H1 (cell line): ENCODE data around the gene CDH16. TPM values are rescaled to one million over a fixed set of nuclear protein-coding genes. Genes with fewer than 3 reads are reported as not detected.

Experiments
- CTCF ChIA-PET: fragments of 300-600 bp; sonication (Branson Sonifier 250); formaldehyde crosslinking; loops from one replicate; lab custom pipeline; 2021; ENCODE audit not compliant: partially characterized antibody; lab: Charles Lee
- POLR2A ChIA-PET: fragments of 300-600 bp; sonication (Branson Sonifier 250); formaldehyde crosslinking; loops from one replicate; lab custom pipeline; 2021; ENCODE audit warnings: inconsistent platforms; ENCODE audit not compliant: partially characterized antibody; lab: Charles Lee
- DNase-seq, 2 experiments: peaks; one replicate each; pipeline versions ENCODE4 v3.0.0 to v3.0.0-alpha.2; 2010 to 2022; ENCODE audit warnings: low spot score in 2 of 2, low read depth in 1 of 2, mixed read lengths in 1 of 2
- FAIRE-seq: peaks from 2 replicates; lab custom pipeline; 2011; peaks lifted over from hg19 to GRCh38; lab: Jason Lieb, UNC
- H2AFZ ChIP-seq: 2 replicates; pipeline ENCODE4 v1.8.1; 2012; ENCODE audit warnings: low read length, inconsistent platforms
- H2AK5ac ChIP-seq: 2 replicates; pipeline ENCODE4 v1.6.1; 2013; ENCODE audit warnings: low read depth, low read length
- H2BK120ac ChIP-seq: replicated peaks from 2 replicates; pipeline ENCODE3; 2013; ENCODE audit warnings: low read depth, low read length, inconsistent platforms
- H2BK12ac ChIP-seq: 2 replicates; pipeline ENCODE4 v1.6.1; 2013; ENCODE audit warnings: low read depth, low read length
- H2BK15ac ChIP-seq: 2 replicates; pipeline ENCODE4 v1.6.1; 2013; ENCODE audit warnings: low read length
- H2BK20ac ChIP-seq: 2 replicates; pipeline ENCODE4 v1.6.1; 2013; ENCODE audit warnings: low read length
- H2BK5ac ChIP-seq: 2 replicates; pipeline ENCODE4 v1.6.1; 2013; ENCODE audit warnings: low read depth, low read length
- H3K14ac ChIP-seq: 2 replicates; pipeline ENCODE4 v1.6.1; 2013; ENCODE audit warnings: inconsistent platforms; ENCODE audit not compliant: insufficient read length
- H3K18ac ChIP-seq: 2 replicates; pipeline ENCODE4 v1.6.1; 2013; ENCODE audit warnings: low read length; ENCODE audit errors: extremely low read depth
- H3K23ac ChIP-seq: 2 replicates; pipeline ENCODE4 v1.6.1; 2013; ENCODE audit warnings: inconsistent platforms; ENCODE audit not compliant: insufficient read length
- H3K23me2 ChIP-seq: 2 replicates; pipeline ENCODE4 v1.6.1; 2013; ENCODE audit warnings: low read depth, low read length
- H3K27ac ChIP-seq: 2 replicates; pipeline ENCODE4 v1.6.1; 2011; ENCODE audit warnings: low read depth, low read length, inconsistent platforms
- H3K27me3 ChIP-seq, 4 experiments: replicated peaks in 1 of 4; 1 replicate in 1 of 4; 2 replicates in 3 of 4; pipeline versions ENCODE4 v1.6.1 to v1.8.1; 2011 to 2013; ENCODE audit warnings: low read length in 3 of 4, mild to moderate bottlenecking in 3 of 4, inconsistent platforms in 2 of 4, mixed read lengths in 2 of 4, moderate library complexity in 1 of 4; ENCODE audit not compliant: control insufficient read depth in 3 of 4, insufficient read depth in 3 of 4; ENCODE audit errors: extremely low read depth in 1 of 4
- H3K36me3 ChIP-seq, 4 experiments: 2 replicates each; pipeline versions ENCODE4 v1.6.1 to v1.8.1; 2011 to 2013; ENCODE audit warnings: mild to moderate bottlenecking in 4 of 4, low read length in 3 of 4, moderate library complexity in 2 of 4, control low read depth in 1 of 4, inconsistent platforms in 1 of 4; ENCODE audit not compliant: insufficient read depth in 4 of 4, control insufficient read depth in 2 of 4
- H3K4ac ChIP-seq: replicated peaks from 2 replicates; pipeline ENCODE3; 2013; ENCODE audit warnings: low read length, low read depth, mixed read lengths, inconsistent platforms; ENCODE audit not compliant: insufficient read length
- H3K4me1 ChIP-seq, 4 experiments: replicated peaks in 1 of 4; 1 replicate in 1 of 4; 2 replicates in 3 of 4; pipeline versions ENCODE4 v1.6.1 to v1.8.1; 2011 to 2013; ENCODE audit warnings: low read length in 3 of 4, inconsistent platforms in 2 of 4, mixed read lengths in 1 of 4; ENCODE audit not compliant: insufficient read depth in 4 of 4, control insufficient read depth in 3 of 4
- H3K4me2 ChIP-seq, 2 experiments: 2 replicates each; pipeline versions ENCODE4 v1.6.1 to v1.8.1; 2011 to 2013; ENCODE audit warnings: low read depth in 2 of 2, low read length in 2 of 2, control low read depth in 1 of 2, inconsistent platforms in 1 of 2, mild to moderate bottlenecking in 1 of 2; ENCODE audit not compliant: insufficient read depth in 1 of 2
- H3K4me3 ChIP-seq, 4 experiments: fragments of 200-600, 300-600 bp in 1 of 4; sonication (generic), shearing (Covaris generic), sonication (Bioruptor Twin) in 1 of 4; 2 replicates each; pipeline versions ENCODE4 v1.5.1 to v1.8.1; 2011 to 2016; ENCODE audit warnings: low read length in 4 of 4, low read depth in 3 of 4, control low read depth in 2 of 4, inconsistent platforms in 2 of 4, mild to moderate bottlenecking in 2 of 4, mixed read lengths in 1 of 4, moderate library complexity in 1 of 4; ENCODE audit not compliant: insufficient read depth in 2 of 4; ENCODE audit errors: extremely low read depth in 1 of 4
- H3K56ac ChIP-seq: replicated peaks from 2 replicates; pipeline ENCODE3; 2013; ENCODE audit warnings: low read depth, mild to moderate bottlenecking, mixed read lengths, low read length, inconsistent platforms; ENCODE audit not compliant: insufficient read length
- H3K79me1 ChIP-seq: 2 replicates; pipeline ENCODE4 v1.6.1; 2013; ENCODE audit warnings: low read depth, low read length, control low read depth
- H3K79me2 ChIP-seq, 2 experiments: 2 replicates each; pipeline versions ENCODE4 v1.6.1 to v1.8.1; 2012 to 2013; ENCODE audit warnings: low read length in 2 of 2, mild to moderate bottlenecking in 2 of 2, inconsistent platforms in 1 of 2; ENCODE audit not compliant: insufficient read depth in 2 of 2, control insufficient read depth in 1 of 2
- H3K9ac ChIP-seq, 4 experiments: replicated peaks in 1 of 4; 1 replicate in 1 of 4; 2 replicates in 3 of 4; pipeline versions ENCODE4 v1.6.1 to v1.8.1; 2011 to 2013; ENCODE audit warnings: low read depth in 3 of 4, low read length in 3 of 4, control low read depth in 2 of 4, mild to moderate bottlenecking in 2 of 4, moderate library complexity in 2 of 4, inconsistent platforms in 1 of 4; ENCODE audit errors: extremely low read depth in 1 of 4
- H3K9me3 ChIP-seq, 2 experiments: 2 replicates each; pipeline versions ENCODE4 v1.6.1 to v1.8.1; 2012 to 2013; ENCODE audit warnings: mild to moderate bottlenecking in 2 of 2, moderate library complexity in 2 of 2, control low read depth in 1 of 2, inconsistent platforms in 1 of 2, low read depth in 1 of 2, low read length in 1 of 2, mixed read lengths in 1 of 2; ENCODE audit not compliant: insufficient read depth in 2 of 2
- H4K20me1 ChIP-seq, 2 experiments: replicated peaks in 1 of 2; 2 replicates each; pipeline versions ENCODE3 to v1.8.1; 2011 to 2013; ENCODE audit warnings: inconsistent platforms in 2 of 2, low read length in 2 of 2, mild to moderate bottlenecking in 1 of 2; ENCODE audit not compliant: insufficient read depth in 2 of 2, control insufficient read depth in 1 of 2
- H4K5ac ChIP-seq: 2 replicates; pipeline ENCODE4 v1.6.1; 2013; ENCODE audit warnings: low read length, low read depth, mixed read lengths, inconsistent platforms; ENCODE audit not compliant: insufficient read length
- H4K8ac ChIP-seq: 2 replicates; pipeline ENCODE4 v1.8.0; 2013; ENCODE audit warnings: mild to moderate bottlenecking, moderate library complexity, low read length, inconsistent platforms; ENCODE audit not compliant: insufficient read depth; ENCODE audit errors: extremely low read depth
- H4K91ac ChIP-seq: replicated peaks from 2 replicates; pipeline ENCODE3; 2013; ENCODE audit warnings: low read length, mixed read lengths, inconsistent platforms; ENCODE audit not compliant: insufficient read length
- WGBS, 2 experiments: shearing (Covaris generic) in 1 of 2; methylation state at CpG; one replicate each; pipeline versions ENCODE4 v1.1.6 to v1.1.7; 2013 to 2015; ENCODE audit warnings: low lambda C conversion rate in 2 of 2, mixed read lengths in 2 of 2, inconsistent platforms in 1 of 2, low coverage in 1 of 2, missing lambda C conversion rate in 1 of 2; ENCODE audit not compliant: insufficient replicate concordance in 2 of 2, insufficient coverage in 1 of 2, insufficient read length in 1 of 2; ENCODE audit errors: extremely low coverage in 1 of 2, missing lambda C conversion rate in 1 of 2; 5-methylcytosine and 5-hydroxymethylcytosine counted together
- polyA plus RNA-seq, 7 experiments: library from polyadenylated mRNA; depleted of rRNA in 3 of 7; stranded (reverse) in 5 of 7; unstranded in 2 of 7; fragments of >200 nt in 5 of 7; fragments of 200-250 nt in 2 of 7; gene quantifications; 1 replicate in 5 of 7; 2 replicates in 1 of 7; 4 replicates in 1 of 7; pipeline versions ENCODE4 v1.2.1 to v1.2.3, GENCODE V29; 2011 to 2013; ENCODE audit warnings: missing spikeins in 2 of 7, mixed read lengths in 2 of 7
- total RNA-seq: library from RNA; stranded (reverse); fragmentation: NEBNext Ultra II Directional; extraction: Animal tissue kit (Norgen Biotek cat#: 25700); gene quantifications from 2 replicates; pipeline ENCODE4 v1.2.1, GENCODE V29; 2021

CDH16 gene
- total and polyA plus RNA-seq, 2 of the 8 experiments (the other 6 are each of a cell fraction or from before 2014, with no cell fraction given): not detected

- Histone ChIP-seq H3K23me2 (peaks cover 4% of the 10 kb centered on the region; the same call in 1 of the 2 replicates), H3K9ac (no peak overlapping the region), H4K8ac (peak overlapping the region; percentile 22; the same call in 1 of the 2 replicates), H2BK20ac (no peak overlapping the region), H3K4me1 (peaks cover 0 to 8% (median under 1%) of the 10 kb centered on the region in 4 experiments; a peak in 4 of 7 replicates), H4K5ac (no peak overlapping the region), H2AFZ (no peak overlapping the region), H3K23ac (no peak overlapping the region), H3K36me3 (no peaks in the 10 kb centered on the region), H3K4me2 (peak overlapping the region; percentile 40 to 89), H4K91ac (no peak overlapping the region), H2BK15ac (no peak overlapping the region; the same call in 1 of the 2 replicates), H3K4ac (no peak overlapping the region), H3K27ac (no peak overlapping the region), H2BK12ac (no peak overlapping the region), H3K27me3 (peaks cover 14 to 45% (median 37%) of the 10 kb centered on the region in 4 experiments; a peak in 6 of 7 replicates), H2BK5ac (no peak overlapping the region), H3K56ac (no peak overlapping the region), H2AK5ac (no peak overlapping the region), H3K79me2 (no peaks in the 10 kb centered on the region), H2BK120ac (no peak overlapping the region), H3K14ac (no peak overlapping the region), H3K18ac (no peak overlapping the region), H3K9me3 (no peaks in the 10 kb centered on the region), H3K79me1 (peaks cover 2% of the 10 kb centered on the region; the same call in 1 of the 2 replicates), H4K20me1 (no peaks in the 10 kb centered on the region), H3K4me3 (peak overlapping the region; percentile 28 to 67 (median 40))
- DNase-seq (peak in 1 of 2 experiments; percentile 88), FAIRE-seq (no peak)
- ChIA-PET CTCF (interaction anchor here (0.7 to 27.5 kb wide), 6 partner anchors 21 to 274 kb away, joined by 3 to 1009 read pairs (median 4); partner anchors contain the start of genes CDH16 and PDP2), POLR2A (interaction anchor here (1.4 kb wide), 1 partner anchor 13 kb away, joined by 5 read pairs; no protein-coding TSS in a partner anchor)
- 11% methylated on average over 53 of the region's 72 CpGs; no CpG with 5 or more reads in 1 of the 2 experiments for WGBS, 2 experiments
Measured at GRCh38 chr16:66924527-66925321, 6.0 kb upstream of the CDH16 start.
